Right lung (tissue), 5 donors: ENCODE results near the gene DDI2. TPM values are rescaled to one million over a fixed set of nuclear protein-coding genes. Genes with fewer than 3 reads are reported as not detected.
A peak's percentile ranks its signal among the peaks of the same experiment; 100 is the strongest.
"Not testable (repeated sequence)": the region's sequence is repeated elsewhere in the genome, so short reads cannot be mapped to it uniquely, and the experiment has no call there.

ENCODE experiments used
- DNase-seq, 2 donors: peaks; one replicate each; pipeline ENCODE4 v3.0.0-alpha.2; 2013
- polyA plus RNA-seq, 5 donors: library from polyadenylated mRNA; unstranded; fragments of 120-200 nt; gene quantifications; one replicate each; pipeline versions ENCODE4 v1.2.1 to v1.2.3, GENCODE V29; 2013; ENCODE audit warnings: inconsistent platforms in 1 of 5, low replicate concordance in 1 of 5; ENCODE audit not compliant: insufficient read length in 5 of 5, insufficient read depth in 1 of 5

The DDI2 gene
- polyA plus RNA-seq, 5 donors, result 13.3 to 24.0 (median 21.1) TPM

DNA sequence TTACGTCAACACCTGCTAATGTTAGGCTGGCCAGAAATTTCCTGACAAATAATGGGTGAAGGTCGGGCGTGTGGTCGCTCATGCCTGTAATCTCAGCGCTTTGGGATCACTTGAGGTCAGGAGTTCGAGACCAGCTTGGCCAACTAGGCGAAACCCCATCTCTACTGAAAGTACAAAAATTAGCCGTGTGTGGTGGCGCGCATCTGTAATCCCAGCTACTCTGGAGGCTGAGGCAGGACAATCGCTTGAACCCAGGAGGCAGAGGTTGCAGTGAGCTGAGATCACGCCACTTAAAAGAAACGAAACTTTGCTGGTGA is 13.3 kb upstream of the DDI2 start:
- DNase-seq, result not testable (repeated sequence)

DNA sequence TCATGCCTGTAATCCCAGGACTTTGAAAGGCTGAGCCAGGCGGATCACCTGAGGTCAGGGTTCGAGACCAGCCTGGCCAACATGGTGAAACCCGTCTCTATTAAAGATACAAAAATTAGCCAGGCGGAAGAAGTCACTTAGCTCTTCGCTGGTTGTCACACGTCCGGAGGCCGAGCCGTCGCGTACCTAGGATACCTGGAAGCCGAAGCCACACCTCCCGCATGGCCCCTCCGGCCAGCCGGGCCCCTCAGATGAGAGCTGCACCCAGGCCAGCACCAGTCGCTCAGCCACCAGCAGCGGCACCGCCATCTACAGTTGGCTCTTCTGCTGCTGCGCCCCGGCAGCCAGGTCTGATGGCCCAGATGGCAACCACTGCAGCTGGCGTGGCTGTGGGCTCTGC is 12.9 kb upstream of the DDI2 start:
- DNase-seq, result not testable (repeated sequence)

DNA sequence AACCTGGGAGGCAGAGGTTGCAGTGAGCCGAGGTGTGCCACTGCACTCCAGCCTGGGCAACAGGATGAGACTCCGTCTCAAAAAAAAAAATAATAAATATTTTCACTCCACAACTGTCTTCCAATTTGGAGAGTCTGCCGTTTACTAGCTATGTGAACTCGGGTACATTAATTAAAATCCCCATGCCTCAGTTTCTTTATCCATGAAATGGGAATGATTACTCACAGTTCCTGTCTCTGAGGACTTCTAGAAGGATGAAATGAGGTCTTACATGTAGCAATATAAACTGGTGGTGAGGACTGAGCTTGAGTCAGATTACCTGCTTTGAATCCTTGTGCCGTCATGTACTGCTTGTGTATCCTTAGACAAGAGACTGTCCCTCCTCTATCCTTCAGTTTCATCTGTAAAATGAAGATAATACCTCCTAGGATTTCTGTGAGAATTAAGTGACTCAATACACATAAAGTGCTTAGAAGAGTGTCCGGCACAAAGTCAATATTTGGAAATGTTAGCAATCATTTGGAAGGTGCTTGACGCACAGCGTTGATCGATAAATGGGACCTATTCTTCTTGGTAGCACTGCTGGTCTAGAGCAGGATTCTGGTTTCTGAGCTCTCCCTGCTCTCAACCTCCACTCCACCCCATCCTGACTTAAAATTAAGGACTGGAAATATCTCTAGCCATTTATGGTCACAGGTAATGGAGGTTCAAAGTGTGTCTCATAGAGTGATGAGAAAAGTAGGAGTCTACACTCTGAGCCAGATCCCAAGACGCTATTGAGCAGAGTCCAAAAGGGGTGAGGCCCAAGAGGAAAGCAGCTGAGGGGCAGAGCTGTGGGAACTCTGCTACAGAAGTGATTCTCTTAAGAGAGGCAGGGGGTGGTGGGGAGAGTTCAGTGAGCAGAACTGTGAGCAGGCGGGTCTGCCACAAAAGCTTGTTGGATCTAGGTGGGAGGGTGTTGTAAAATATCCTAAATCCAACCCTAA is 11.6 kb upstream of the DDI2 start:
- DNase-seq, result no peak

DNA sequence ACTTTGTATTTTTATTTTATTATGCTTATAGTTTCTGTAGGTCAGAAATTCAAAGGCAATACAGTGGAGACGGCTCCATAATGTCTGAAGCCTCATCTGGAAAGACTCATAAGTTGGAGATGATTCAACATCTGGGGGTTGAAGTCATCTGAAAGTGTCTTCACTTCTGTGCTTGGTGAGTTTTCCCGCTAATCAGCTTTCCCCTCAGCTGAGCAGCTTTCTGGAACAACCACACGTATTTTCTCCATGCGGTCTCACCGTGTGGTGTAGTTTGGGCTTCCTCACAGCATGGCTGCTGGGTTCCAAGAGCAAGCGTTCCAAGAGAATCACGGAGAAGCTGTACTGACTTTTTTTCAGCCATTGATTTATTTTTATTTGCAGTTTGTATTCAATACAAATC is 7.6 kb upstream of the DDI2 start:
- no peak for DNase-seq

DNA sequence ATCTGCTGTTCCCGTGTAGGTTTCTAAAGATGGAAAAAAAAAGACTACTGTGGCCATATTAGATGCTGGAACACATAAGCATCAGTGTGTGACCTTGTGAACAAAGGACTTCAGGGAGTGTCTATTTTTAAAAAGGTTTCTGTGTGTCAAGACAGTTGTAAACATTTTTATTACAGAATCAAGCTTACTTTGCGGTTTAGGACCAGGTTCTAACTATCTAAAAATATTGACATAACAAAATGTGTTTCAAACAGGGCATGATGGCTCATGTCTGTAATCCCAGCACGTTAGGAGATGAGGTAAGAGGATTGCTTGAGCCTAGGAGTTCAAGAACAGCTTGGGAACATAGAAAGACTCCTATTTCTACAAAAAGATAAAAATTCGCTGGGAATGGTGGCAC is 7.1 kb upstream of the DDI2 start:
- no peak for DNase-seq

- no peak for DNase-seq
Observed at GRCh38 chr1:15616373-15617172, 685 bp upstream of the DDI2 start.

- no peak for DNase-seq
Observed at GRCh38 chr1:15618077-15618654, 908 bp downstream of the DDI2 start.

GRCh38 chr1:15618655-15619525 is 1.6 kb downstream of the DDI2 start:
- DNase-seq, result peak; percentile 79 to 84

DNA sequence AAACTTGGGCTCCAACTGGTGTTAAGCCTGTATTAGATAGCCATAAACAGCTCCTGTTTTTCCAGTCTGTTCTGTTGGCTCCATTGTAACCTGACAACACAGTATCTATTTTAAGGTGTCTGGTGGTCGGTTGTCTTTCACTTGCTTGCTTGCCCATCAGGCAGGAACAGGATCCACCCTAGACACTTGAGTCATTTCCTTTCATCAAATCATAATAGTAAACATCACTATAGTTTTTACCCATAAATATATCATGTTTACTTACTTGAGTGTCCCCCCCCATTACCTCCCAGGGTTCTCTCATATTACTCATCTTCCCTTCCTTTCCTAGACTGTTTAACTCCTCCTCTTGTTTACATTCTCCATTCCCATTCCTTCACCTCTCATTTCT is 2.9 kb downstream of the DDI2 start:
- DNase-seq, result no peak

- DNase-seq, result no peak
Observed at GRCh38 chr1:15620902-15621682, 3.8 kb downstream of the DDI2 start.

GRCh38 chr1:15621975-15622374 is 4.7 kb downstream of the DDI2 start:
- peak in 1 of 2 donors; percentile 26 for DNase-seq

DNA sequence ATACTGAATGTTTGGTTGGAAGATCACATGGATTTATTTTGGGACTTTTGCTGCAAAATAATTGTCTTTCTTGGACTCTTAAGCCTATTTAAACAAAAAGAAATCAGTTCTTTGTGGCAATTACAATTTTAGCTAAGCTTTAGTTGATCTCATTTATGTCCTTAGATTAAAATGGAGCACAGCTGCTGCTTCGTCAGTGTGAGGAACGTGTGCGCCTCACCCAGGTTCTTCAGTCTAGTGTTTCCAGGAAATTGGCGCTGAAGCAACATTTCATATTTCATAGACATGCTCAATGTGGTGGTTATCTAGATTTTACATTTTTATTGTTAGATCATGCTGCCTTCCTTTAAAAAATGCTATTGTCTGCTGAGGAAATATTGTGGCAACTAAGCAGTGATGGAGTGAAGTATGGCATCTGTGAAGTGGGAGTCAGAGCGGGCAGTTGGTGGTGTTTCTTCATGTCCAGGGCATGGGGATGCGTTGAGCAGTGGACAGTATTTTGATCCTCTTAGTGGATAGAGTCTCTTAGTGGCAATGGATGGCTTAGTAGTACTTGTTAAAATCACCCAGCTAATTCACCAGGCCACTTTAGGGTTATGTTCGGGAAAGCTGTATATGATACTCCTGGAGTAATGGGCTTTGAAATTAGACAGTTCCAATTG is 5.6 kb downstream of the DDI2 start:
- no peak for DNase-seq

GRCh38 chr1:15623435-15623834 is 6.2 kb downstream of the DDI2 start:
- no peak for DNase-seq

DNA sequence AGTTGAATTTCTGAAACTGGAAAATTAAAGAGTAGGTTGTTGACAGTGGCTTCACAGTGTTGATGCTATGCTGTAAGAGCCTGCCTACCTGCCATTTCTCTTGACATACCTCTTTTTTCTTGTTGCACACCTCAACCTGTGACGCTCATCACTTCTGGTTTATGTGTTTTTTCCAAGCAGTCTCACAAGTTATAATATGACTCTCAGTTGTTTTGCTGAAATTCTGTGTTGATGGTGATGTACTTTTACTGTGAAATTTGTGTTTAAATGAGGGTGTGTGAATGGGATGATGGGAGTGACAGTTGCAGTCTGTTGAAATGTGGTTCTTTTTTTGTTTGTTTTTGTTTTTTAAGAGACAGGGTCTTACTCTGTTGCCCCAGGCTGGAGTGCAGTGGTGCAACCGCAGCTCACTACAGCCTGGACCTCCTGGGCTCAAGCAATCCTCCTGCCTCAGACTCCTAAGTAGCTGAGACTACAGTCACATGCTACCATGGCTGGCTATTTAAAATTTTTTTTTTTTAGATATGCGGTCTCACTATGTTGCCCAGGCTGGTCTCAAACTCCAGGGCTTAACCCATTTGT is 7.0 kb downstream of the DDI2 start:
- no peak for DNase-seq

GRCh38 chr1:15625056-15625917 is 8.0 kb downstream of the DDI2 start:
- no peak for DNase-seq

DNA sequence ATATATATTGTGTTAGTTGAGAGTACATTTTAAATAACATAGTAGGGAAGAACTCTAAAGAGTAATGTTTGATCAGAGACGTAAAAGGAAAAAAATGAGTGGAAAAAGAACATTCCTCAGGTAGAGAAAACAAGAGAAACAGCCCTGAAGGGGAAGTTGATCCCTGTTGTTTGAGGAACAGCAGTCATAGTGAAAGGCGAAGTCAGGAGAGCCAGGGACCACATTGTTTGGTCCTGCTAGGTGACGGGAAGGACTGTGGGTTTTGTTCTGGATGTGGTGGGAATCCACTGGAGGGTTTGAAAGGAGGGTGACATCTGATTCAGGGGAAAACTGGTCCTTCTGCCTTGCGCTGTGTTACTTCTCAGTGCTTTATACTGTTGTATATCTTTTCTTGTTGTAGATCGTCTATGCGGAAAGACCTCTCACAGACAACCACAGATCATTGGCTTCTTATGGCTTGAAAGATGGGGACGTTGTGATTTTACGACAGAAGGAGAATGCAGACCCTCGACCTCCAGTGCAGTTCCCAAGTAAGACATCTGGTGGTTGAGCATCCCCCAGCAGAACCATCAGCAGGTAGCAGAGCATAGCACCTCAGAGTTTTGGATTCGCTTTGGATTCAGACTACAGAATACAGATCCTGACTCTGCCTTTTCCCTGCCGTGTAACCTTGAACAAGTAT is 9.2 kb downstream of the DDI2 start:
- DNase-seq, result no peak

DNA sequence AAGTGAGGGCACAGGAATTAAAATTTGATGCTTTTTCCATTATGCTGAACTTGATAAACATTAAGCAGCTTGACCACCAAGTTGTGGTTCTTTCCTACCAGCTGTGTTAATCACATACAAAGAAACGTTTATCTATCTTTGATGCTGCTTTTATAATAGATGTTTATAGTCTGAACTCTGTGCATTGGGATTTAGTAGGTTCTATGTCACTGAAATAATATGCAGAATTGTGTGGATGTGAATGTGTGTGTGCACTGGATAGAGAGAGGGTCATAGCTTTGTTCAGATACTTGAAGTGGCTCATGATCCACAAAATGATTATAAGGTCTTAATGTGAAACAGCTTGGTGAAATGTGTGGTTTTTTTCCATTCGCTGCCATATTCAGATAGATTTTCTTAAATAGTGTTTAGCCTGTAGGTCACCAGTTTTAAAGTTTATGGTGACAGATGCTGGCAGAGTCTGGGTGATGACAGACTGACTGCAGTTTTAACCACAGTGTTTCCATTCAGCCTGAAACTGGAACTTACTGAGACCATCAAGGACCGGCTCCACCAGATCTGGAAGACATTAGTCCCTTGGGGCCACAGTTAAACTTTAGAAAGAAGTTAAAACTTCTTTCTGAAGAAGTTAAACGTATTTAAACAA is 10.2 kb downstream of the DDI2 start:
- DNase-seq, result peak; percentile 73 to 74

GRCh38 chr1:15628003-15628402 is 10.7 kb downstream of the DDI2 start:
- DNase-seq, result no peak
